Measurements from ENCODE around the gene METTL13.

The METTL13 gene

GRCh38 chr1:171756856-171757255 is 24.6 kb upstream of the METTL13 start:
- in situ Hi-C loops (cut with HindIII; ENCODE audit: low pct_ligation_motif_present, low sequenced_read_pairs) = no loop called here
- no peak for DNase-seq

GRCh38 chr1:171758011-171758410 is 23.4 kb upstream of the METTL13 start:
- Histone ChIP-seq H3K4me3 (ENCODE audit: low read depth, low read length) (no peak overlapping the region), H3K36me3 (replicated peaks) (no peaks in the 10 kb centered on the region), H3K27ac (no peak overlapping the region), H3K27me3 (replicated peaks) (no peaks in the 10 kb centered on the region)
- no peak for DNase-seq
- no peak for TF ChIP-seq CTCF (IDR thresholded peaks at IDR 0.05; ENCODE audit: low read depth, low read length, missing control alignments)
- in situ Hi-C loops (cut with HindIII; ENCODE audit: low pct_ligation_motif_present, low sequenced_read_pairs) = no loop called here

More at GRCh38 chr1:171756856-171757255, 24.6 kb upstream of the METTL13 start:
- Histone ChIP-seq H3K36me3 (replicated peaks) (no peaks in the 10 kb centered on the region), H3K27ac (no peak overlapping the region), H3K27me3 (replicated peaks) (no peaks in the 10 kb centered on the region), H3K4me3 (ENCODE audit: low read depth, low read length) (no peak overlapping the region)
- TF ChIP-seq CTCF (IDR thresholded peaks at IDR 0.05; ENCODE audit: low read depth, low read length, missing control alignments) = no peak

GRCh38 chr1:171762143-171762563 is 19.3 kb upstream of the METTL13 start:
- H3K4me3 ChIP-seq (ENCODE audit: low read depth, low read length) = no peak overlapping the region
- no peaks in the 10 kb centered on the region for H3K27me3 ChIP-seq (replicated peaks)
- no peak overlapping the region for H3K27ac ChIP-seq
- in situ Hi-C loops (cut with HindIII; ENCODE audit: low pct_ligation_motif_present, low sequenced_read_pairs) = no loop called here
- TF ChIP-seq CTCF (IDR thresholded peaks at IDR 0.05; ENCODE audit: low read depth, low read length, missing control alignments) = no peak
- H3K36me3 ChIP-seq (replicated peaks) = no peaks in the 10 kb centered on the region
- DNase-seq = no peak

- Histone ChIP-seq H3K36me3 (replicated peaks) (no peaks in the 10 kb centered on the region), H3K27me3 (replicated peaks) (no peaks in the 10 kb centered on the region), H3K4me3 (ENCODE audit: low read depth, low read length) (no peak overlapping the region), H3K27ac (no peak overlapping the region)
- no peak for TF ChIP-seq CTCF (IDR thresholded peaks at IDR 0.05; ENCODE audit: low read depth, low read length, missing control alignments)
- DNase-seq = no peak
- in situ Hi-C loops (cut with HindIII; ENCODE audit: low pct_ligation_motif_present, low sequenced_read_pairs) = no loop called here
Observed at GRCh38 chr1:171763764-171764163, 17.7 kb upstream of the METTL13 start.

- in situ Hi-C loops (cut with HindIII; ENCODE audit: low pct_ligation_motif_present, low sequenced_read_pairs) = no loop called here
- TF ChIP-seq CTCF (IDR thresholded peaks at IDR 0.05; ENCODE audit: low read depth, low read length, missing control alignments) = no peak
- Histone ChIP-seq H3K4me3 (ENCODE audit: low read depth, low read length) (no peak overlapping the region), H3K27me3 (replicated peaks) (peaks cover under 1% of the 10 kb centered on the region), H3K36me3 (replicated peaks) (no peaks in the 10 kb centered on the region), H3K27ac (no peak overlapping the region)
- DNase-seq = no peak
Observed at GRCh38 chr1:171769171-171769570, 12.3 kb upstream of the METTL13 start.

- Histone ChIP-seq H3K27ac (no peak overlapping the region), H3K27me3 (replicated peaks) (peaks cover 2% of the 10 kb centered on the region), H3K36me3 (replicated peaks) (no peaks in the 10 kb centered on the region), H3K4me3 (ENCODE audit: low read depth, low read length) (no peak overlapping the region)
- DNase-seq = no peak
- in situ Hi-C loops (cut with HindIII; ENCODE audit: low pct_ligation_motif_present, low sequenced_read_pairs) = no loop called here
- no peak for TF ChIP-seq CTCF (IDR thresholded peaks at IDR 0.05; ENCODE audit: low read depth, low read length, missing control alignments)
Observed at GRCh38 chr1:171769754-171770153, 11.7 kb upstream of the METTL13 start.

Data from brain microvascular endothelial cell (primary cell).